GM18511 (cell line): ENCODE measurements around the gene OR14I1.

ENCODE experiments used
- ATAC-seq: cut with Tn5 transposase; IDR thresholded peaks from one replicate; pipeline ENCODE4 v1.9.1; 2021; ENCODE audit warnings: mild to moderate bottlenecking, moderate library complexity; ENCODE audit not compliant: unreplicated experiment

Gene OR14I1

DNA sequence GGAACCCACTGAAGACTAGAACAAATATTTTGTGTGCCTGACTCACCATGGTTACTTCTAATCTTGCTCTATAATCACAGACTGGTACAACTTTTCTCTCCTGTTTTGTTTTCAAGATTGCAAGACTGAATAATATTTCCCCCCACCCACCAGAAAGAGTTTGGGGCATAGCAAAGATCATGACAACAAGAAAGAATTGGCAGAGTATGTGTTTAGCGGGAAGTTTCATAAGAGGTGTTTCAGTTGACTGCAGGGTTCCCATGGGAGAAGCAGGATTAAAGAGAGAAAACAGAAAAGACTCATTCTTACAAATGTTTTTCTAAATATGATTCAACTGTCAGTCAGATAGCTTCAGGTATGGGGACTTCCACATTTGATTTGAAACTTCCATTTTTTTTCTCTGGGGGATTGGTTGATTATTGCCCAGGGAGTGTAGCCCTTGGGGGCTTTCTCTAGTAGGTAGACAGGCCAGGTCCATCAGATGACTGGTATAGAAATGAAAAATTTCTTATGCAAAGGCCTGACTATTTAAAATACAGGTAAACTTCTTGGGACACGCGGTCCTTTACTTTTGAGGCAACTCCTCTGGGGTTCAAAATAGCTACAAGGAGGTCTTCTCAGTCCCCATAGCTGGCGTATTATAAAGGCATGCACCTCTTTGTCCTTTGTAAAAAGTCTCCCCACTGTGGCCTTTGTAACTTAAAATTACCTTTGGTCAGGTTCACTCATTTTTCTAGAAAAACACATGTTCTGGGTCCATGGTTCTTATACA is 13.9 kb downstream of the OR14I1 start:
- peak; percentile 85 for ATAC-seq

DNA sequence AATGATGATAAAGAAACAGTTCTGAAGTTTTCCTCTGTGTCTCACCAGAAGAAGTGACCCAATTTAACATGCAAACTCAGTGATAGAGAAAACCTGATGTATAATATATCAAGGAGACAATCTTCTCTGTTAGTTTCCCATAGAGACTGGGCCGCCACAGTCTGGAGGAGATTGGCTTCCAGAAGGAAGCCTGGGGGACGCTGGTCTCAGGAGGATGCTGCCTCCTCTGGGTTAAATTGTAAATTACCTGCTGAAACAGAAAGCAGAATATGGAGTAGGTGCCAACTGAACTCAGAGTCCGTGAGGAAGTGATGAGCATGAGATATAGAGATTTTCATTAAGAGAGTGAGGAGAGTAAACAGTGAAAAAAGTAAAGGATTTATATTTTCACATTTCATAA is 15.8 kb downstream of the OR14I1 start:
- ATAC-seq: peak; percentile 81

DNA sequence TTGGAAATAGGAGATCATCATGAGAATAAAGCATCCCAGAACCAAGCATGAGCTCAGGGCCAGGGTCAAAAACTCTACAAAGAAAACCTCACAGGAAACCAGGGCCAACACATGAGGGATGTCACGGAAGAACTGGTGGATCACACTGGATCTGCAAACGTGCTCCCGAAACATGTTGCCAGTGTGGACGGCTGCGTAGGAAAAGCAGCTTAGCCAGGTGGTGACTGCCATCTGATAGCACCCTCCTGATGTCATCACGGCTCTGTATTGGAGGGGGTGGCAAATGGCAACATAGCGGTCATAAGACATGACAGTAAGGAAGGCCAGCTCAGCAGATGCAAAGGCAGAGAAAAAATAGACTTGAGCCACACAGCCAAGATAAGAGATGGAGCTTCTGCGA is 20.9 kb downstream of the OR14I1 start:
- no peak for ATAC-seq

DNA sequence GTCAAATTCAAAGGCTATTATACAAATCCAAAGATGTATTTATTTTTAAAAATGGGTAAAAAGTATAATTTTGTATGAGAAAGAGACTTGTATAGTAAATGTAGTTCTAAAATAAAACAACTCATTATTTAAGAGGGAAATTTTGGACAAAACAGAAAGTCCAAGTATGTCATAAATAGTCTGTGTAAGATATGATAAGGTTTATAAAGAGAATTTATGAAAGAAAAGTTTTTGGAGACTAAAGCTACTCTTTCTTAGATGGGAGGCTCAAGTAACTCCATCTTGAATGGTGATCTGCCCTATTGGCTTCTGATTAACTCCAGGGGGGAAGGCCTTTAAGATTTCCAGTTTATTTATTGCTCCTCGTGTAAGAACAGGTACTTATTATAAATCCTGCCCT is 32.6 kb downstream of the OR14I1 start:
- ATAC-seq: no peak

DNA sequence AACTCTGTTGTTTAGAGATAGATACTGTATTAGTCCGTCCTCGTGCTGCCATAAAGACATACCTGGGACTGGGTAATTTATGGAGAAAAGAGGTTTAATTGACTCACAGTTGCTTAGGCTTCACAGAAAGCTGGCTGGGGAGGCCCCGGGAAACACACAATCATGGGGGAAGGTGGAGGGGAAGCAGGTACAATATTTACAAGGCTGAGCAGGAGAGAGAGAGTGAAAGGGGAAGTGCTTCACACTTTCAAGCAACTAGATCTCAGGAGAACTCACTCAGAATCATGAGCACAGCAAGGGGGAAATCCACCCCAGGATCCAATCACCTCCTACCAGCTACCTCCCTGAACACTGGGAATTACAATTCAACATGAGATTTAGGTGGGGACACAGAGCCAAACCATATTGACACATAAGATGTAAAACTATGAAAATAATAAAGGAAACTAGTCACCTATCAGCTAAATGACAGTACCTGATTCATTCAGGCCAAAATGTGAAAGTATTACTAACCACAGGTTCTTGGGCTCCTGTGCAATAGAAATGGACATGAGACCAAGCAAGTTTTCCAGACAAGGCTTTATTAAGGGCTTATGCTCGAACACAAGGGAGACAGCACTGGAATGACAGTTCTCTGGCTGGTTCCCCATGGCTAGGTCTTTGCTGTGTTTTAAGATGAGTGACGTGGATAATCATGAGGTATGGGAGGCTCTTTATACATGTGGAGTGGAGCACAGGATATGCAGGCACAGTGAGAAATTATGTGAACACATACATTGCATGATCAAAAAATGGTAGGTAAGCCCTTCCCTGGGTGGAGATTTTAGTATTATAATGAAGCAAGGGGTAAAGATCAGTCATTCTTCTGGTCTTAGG is 38.9 kb downstream of the OR14I1 start:
- peak; percentile 97 for ATAC-seq

DNA sequence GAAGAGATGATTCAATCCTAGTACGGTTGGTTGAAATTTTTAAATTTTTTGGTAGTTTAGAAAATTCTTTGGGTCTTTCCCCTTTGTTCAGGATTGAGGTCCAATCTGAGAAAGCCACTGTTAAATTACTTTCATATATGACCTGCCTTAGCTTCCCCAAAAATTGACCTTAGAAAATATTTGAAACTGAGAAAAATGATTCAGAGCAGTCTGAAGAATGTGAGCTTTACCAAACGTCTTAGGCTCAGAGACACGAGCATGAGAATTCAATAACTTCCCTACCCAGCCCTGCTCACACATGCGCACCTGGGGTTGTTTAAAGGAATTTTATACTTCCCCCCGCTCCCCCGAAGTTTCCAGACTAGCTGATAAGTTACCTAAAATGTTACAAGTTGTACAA is 45.8 kb downstream of the OR14I1 start:
- ATAC-seq: peak; percentile 83

DNA sequence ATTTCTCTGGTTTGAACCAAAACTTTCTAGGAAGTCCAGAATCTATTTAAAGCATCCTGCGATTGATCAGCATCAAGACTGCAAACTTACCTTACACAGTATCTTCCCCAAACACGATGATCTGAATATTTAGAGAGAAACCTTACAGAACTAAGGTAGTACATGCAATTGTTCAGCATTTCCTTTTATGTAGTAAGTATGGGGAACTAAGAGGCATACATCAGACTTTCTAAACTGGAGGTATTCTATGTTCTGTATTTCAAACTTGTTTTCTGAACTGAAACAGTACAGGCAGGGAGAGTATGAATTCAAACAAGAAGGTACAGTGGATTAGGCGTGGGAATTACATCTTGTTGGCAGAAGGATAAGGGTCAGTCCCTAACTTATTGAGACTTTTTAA is 47.2 kb downstream of the OR14I1 start, which contains the start of gene OR2T27:
Gene OR2T27, minus strand, starts transcription at position 175 of the 400 bp plus-strand sequence. CDS start 4,644 bp downstream, outside the sequence.
- peak; percentile 48 for ATAC-seq
